Mesendoderm (in vitro differentiated cells): ENCODE results near the gene PTPN21.

ENCODE experiments used
- DNase-seq: peaks from one replicate; pipeline ENCODE4 v3.0.0; 2013
- H2AK5ac ChIP-seq: 2 replicates; pipeline ENCODE4 v1.6.1; 2013; ENCODE audit warnings: low read length, inconsistent platforms
- H2BK120ac ChIP-seq: 2 replicates; pipeline ENCODE4 v1.6.1; 2013; ENCODE audit warnings: low read depth, mild to moderate bottlenecking, low read length, moderate library complexity, mixed read lengths
- H2BK15ac ChIP-seq: replicated peaks from 2 replicates; pipeline ENCODE4 v1.6.1; 2013; ENCODE audit warnings: low read depth, mild to moderate bottlenecking, moderate library complexity
- H2BK5ac ChIP-seq: 2 replicates; pipeline ENCODE4 v1.6.1; 2013; ENCODE audit warnings: low read length, inconsistent platforms
- H3K18ac ChIP-seq: 2 replicates; pipeline ENCODE4 v1.6.1; 2013; ENCODE audit warnings: mild to moderate bottlenecking, low read length, mixed read lengths
- H3K23ac ChIP-seq: one replicate; pipeline ENCODE4 v1.6.1; 2013; ENCODE audit warnings: low read length
- H3K27ac ChIP-seq: 2 replicates; pipeline ENCODE4 v1.5.1; 2013; ENCODE audit warnings: low read depth, mild to moderate bottlenecking, inconsistent platforms, low read length, moderate library complexity
- H3K27me3 ChIP-seq: 2 replicates; pipeline ENCODE4 v1.6.1; 2013; ENCODE audit warnings: low read length, control low read depth, mild to moderate bottlenecking, inconsistent platforms; ENCODE audit not compliant: insufficient read depth, poor library complexity
- H3K36me3 ChIP-seq: 2 replicates; pipeline ENCODE4 v1.6.1; 2013; ENCODE audit warnings: low read length, inconsistent platforms; ENCODE audit not compliant: control insufficient read depth, insufficient read depth
- H3K4ac ChIP-seq: one replicate; pipeline ENCODE4 v1.6.1; 2013; ENCODE audit warnings: low read depth, mild to moderate bottlenecking, low read length, moderate library complexity
- H3K4me1 ChIP-seq: 2 replicates; pipeline ENCODE4 v1.6.1; 2013; ENCODE audit warnings: low read depth, low read length, inconsistent platforms; ENCODE audit not compliant: control insufficient read depth
- H3K4me2 ChIP-seq: 2 replicates; pipeline ENCODE4 v1.6.1; 2013; ENCODE audit warnings: low read length
- H3K4me3 ChIP-seq: 2 replicates; pipeline ENCODE4 v1.5.1; 2013; ENCODE audit warnings: mild to moderate bottlenecking, low read length
- H3K56ac ChIP-seq: one replicate; pipeline ENCODE4 v1.6.1; 2013; ENCODE audit warnings: low read length
- H3K79me1 ChIP-seq: 2 replicates; pipeline ENCODE4 v1.6.1; 2013; ENCODE audit warnings: low read length, inconsistent platforms
- H3K79me2 ChIP-seq: 2 replicates; pipeline ENCODE4 v1.6.1; 2013; ENCODE audit warnings: mild to moderate bottlenecking, low read length; ENCODE audit not compliant: control insufficient read depth, insufficient read depth
- H3K9ac ChIP-seq: 2 replicates; pipeline ENCODE4 v1.6.1; 2013; ENCODE audit warnings: low read length, inconsistent platforms
- H4K5ac ChIP-seq: one replicate; pipeline ENCODE4 v1.6.1; 2013; ENCODE audit warnings: low read length
- H4K8ac ChIP-seq: one replicate; pipeline ENCODE4 v1.6.1; 2013; ENCODE audit warnings: low read depth, mild to moderate bottlenecking, control low read depth, low read length, moderate library complexity
- WGBS: extraction: QIAGEN DNeasy Blood & Tissue Kit; methylation state at CpG from one replicate; pipeline ENCODE4 v1.1.7; 2013; ENCODE audit warnings: low lambda C conversion rate, missing lambda C conversion rate; ENCODE audit not compliant: insufficient coverage; ENCODE audit errors: extremely low coverage; 5-methylcytosine and 5-hydroxymethylcytosine counted together

PTPN21 gene

GRCh38 chr14:88552876-88553275 lies 1.9 kb downstream of the PTPN21 start:
- Histone ChIP-seq H2AK5ac (no peak overlapping the region), H3K18ac (no peak overlapping the region), H2BK15ac (no peak overlapping the region), H3K79me2 (peaks cover 6% of the 10 kb centered on the region), H4K8ac (no peak overlapping the region), H4K5ac (no peak overlapping the region), H2BK5ac (no peak overlapping the region), H3K4me2 (no peak overlapping the region), H3K23ac (no peak overlapping the region), H3K56ac (no peak overlapping the region), H3K27ac (no peak overlapping the region), H3K4me1 (no peaks in the 10 kb centered on the region), H3K79me1 (peaks cover 5% of the 10 kb centered on the region), H3K4me3 (no peak overlapping the region), H2BK120ac (no peak overlapping the region), H3K27me3 (no peaks in the 10 kb centered on the region), H3K36me3 (peaks cover 2% of the 10 kb centered on the region), H3K4ac (no peak overlapping the region), H3K9ac (no peak overlapping the region)
- 100% methylated on average over 2 of the region's 2 CpGs for WGBS
- DNase-seq = no peak

GRCh38 chr14:88551980-88552431 lies 2.8 kb downstream of the PTPN21 start:
- Histone ChIP-seq H2BK5ac (no peak overlapping the region), H3K4me2 (no peak overlapping the region), H3K4ac (no peak overlapping the region), H3K23ac (no peak overlapping the region), H3K4me1 (no peaks in the 10 kb centered on the region), H3K9ac (no peak overlapping the region), H2BK15ac (no peak overlapping the region), H3K79me2 (peaks cover 6% of the 10 kb centered on the region), H3K18ac (no peak overlapping the region), H2AK5ac (no peak overlapping the region), H3K36me3 (peaks cover 6% of the 10 kb centered on the region), H3K56ac (no peak overlapping the region), H4K5ac (no peak overlapping the region), H3K79me1 (peaks cover 11% of the 10 kb centered on the region), H3K4me3 (no peak overlapping the region), H2BK120ac (no peak overlapping the region), H3K27ac (no peak overlapping the region), H3K27me3 (no peaks in the 10 kb centered on the region), H4K8ac (no peak overlapping the region)
- DNase-seq = peak; percentile 42
- no CpG with 5 or more reads among the region's 23 CpGs for WGBS

- Histone ChIP-seq H3K4me1 (no peaks in the 10 kb centered on the region), H2BK5ac (no peak overlapping the region), H3K36me3 (peaks cover 6% of the 10 kb centered on the region), H3K4me3 (peak overlapping the region; percentile 34), H3K79me2 (peaks cover 6% of the 10 kb centered on the region), H3K4me2 (peak overlapping the region; percentile 68), H4K5ac (no peak overlapping the region), H4K8ac (peak overlapping the region; percentile 31), H2AK5ac (no peak overlapping the region), H2BK120ac (no peak overlapping the region), H3K27ac (no peak overlapping the region), H3K23ac (no peak overlapping the region), H3K9ac (peak overlapping the region; percentile 77), H2BK15ac (no peak overlapping the region), H3K4ac (no peak overlapping the region), H3K27me3 (no peaks in the 10 kb centered on the region), H3K18ac (no peak overlapping the region), H3K56ac (peak overlapping the region; percentile 82), H3K79me1 (peaks cover 11% of the 10 kb centered on the region)
- WGBS = no CpG with 5 or more reads among the region's 50 CpGs
- peak; percentile 91 for DNase-seq
Observed at GRCh38 chr14:88551094-88551870, 3.5 kb downstream of the PTPN21 start.

GRCh38 chr14:88550078-88550477 lies 4.7 kb downstream of the PTPN21 start:
- H3K79me2 ChIP-seq = peaks cover 6% of the 10 kb centered on the region
- no peaks in the 10 kb centered on the region for H3K4me1 ChIP-seq
- H2AK5ac ChIP-seq = no peak overlapping the region
- no peak overlapping the region for H3K9ac ChIP-seq
- H3K4me2 ChIP-seq = no peak overlapping the region
- no peak overlapping the region for H2BK120ac ChIP-seq
- H3K27ac ChIP-seq = no peak overlapping the region
- H4K8ac ChIP-seq = no peak overlapping the region
- H3K23ac ChIP-seq = no peak overlapping the region
- no peak overlapping the region for H3K56ac ChIP-seq
- no peak for DNase-seq
- no peak overlapping the region for H2BK5ac ChIP-seq
- no peak overlapping the region for H4K5ac ChIP-seq
- H3K27me3 ChIP-seq = no peaks in the 10 kb centered on the region
- no peak overlapping the region for H2BK15ac ChIP-seq
- peaks cover 6% of the 10 kb centered on the region for H3K36me3 ChIP-seq
- WGBS = no CpG with 5 or more reads among the region's 15 CpGs
- H3K18ac ChIP-seq = no peak overlapping the region
- H3K4me3 ChIP-seq = no peak overlapping the region
- H3K79me1 ChIP-seq = peaks cover 11% of the 10 kb centered on the region
- no peak overlapping the region for H3K4ac ChIP-seq

GRCh38 chr14:88547386-88547780 lies 7.4 kb downstream of the PTPN21 start:
- Histone ChIP-seq H4K8ac (no peak overlapping the region), H3K18ac (no peak overlapping the region), H3K36me3 (peaks cover 6% of the 10 kb centered on the region), H3K4me1 (no peaks in the 10 kb centered on the region), H3K79me2 (peaks cover 3% of the 10 kb centered on the region), H3K4ac (no peak overlapping the region), H3K27me3 (no peaks in the 10 kb centered on the region), H2BK120ac (no peak overlapping the region), H2BK15ac (no peak overlapping the region), H4K5ac (no peak overlapping the region), H3K9ac (no peak overlapping the region), H3K23ac (no peak overlapping the region), H3K4me2 (no peak overlapping the region), H2BK5ac (no peak overlapping the region), H3K27ac (no peak overlapping the region), H3K56ac (no peak overlapping the region), H3K79me1 (peaks cover 11% of the 10 kb centered on the region), H3K4me3 (no peak overlapping the region), H2AK5ac (no peak overlapping the region)
- no peak for DNase-seq
- WGBS = no CpG with 5 or more reads among the region's 3 CpGs
